ENCODE data around the gene FNDC11.
"Not testable (repeated sequence)": the region's sequence is repeated elsewhere in the genome, so short reads cannot be mapped to it uniquely, and the experiment has no call there.

FNDC11 gene

GRCh38 chr20:63556873-63557478 is 3.0 kb downstream of the FNDC11 start:
- DNase-seq = no peak

GRCh38 chr20:63557481-63557891 is 3.5 kb downstream of the FNDC11 start:
- DNase-seq = no peak

- DNase-seq = no peak
Observed at GRCh38 chr20:63558804-63559484, 5.0 kb downstream of the FNDC11 start.

GRCh38 chr20:63559485-63560332 is 5.8 kb downstream of the FNDC11 start:
- DNase-seq = not testable (repeated sequence)

- DNase-seq = no peak
Observed at GRCh38 chr20:63560333-63560805, 6.4 kb downstream of the FNDC11 start.

GRCh38 chr20:63560856-63561609 is 7.1 kb downstream of the FNDC11 start:
- no peak for DNase-seq

- DNase-seq = no peak
Observed at GRCh38 chr20:63561624-63562396, 7.9 kb downstream of the FNDC11 start.

- no peak for DNase-seq
Observed at GRCh38 chr20:63562461-63563224, 8.7 kb downstream of the FNDC11 start.

- no peak for DNase-seq
Observed at GRCh38 chr20:63563225-63563935, 9.4 kb downstream of the FNDC11 start.

GRCh38 chr20:63564036-63564810 is 10.3 kb downstream of the FNDC11 start:
- DNase-seq = no peak

GRCh38 chr20:63565021-63565698 is 11.2 kb downstream of the FNDC11 start:
- DNase-seq = no peak

GRCh38 chr20:63565699-63566335 is 11.9 kb downstream of the FNDC11 start:
- no peak for DNase-seq

- no peak for DNase-seq
Observed at GRCh38 chr20:63566395-63567135, 12.6 kb downstream of the FNDC11 start.

- DNase-seq = no peak
Observed at GRCh38 chr20:63567136-63567385, 13.1 kb downstream of the FNDC11 start.

GRCh38 chr20:63567386-63568169 is 13.6 kb downstream of the FNDC11 start:
- DNase-seq = no peak

GRCh38 chr20:63568170-63568981 is 14.4 kb downstream of the FNDC11 start:
- DNase-seq = no peak
